Astrocyte of the cerebellum (primary cell): ENCODE results near the gene SGIP1.

Experiments
- DNase-seq: peaks from one replicate; pipeline ENCODE4 v3.0.0-alpha.2; 2011; ENCODE audit warnings: low read depth
- H3K4me3 ChIP-seq: 2 replicates; pipeline ENCODE4 v1.5.1; 2011; ENCODE audit warnings: mild to moderate bottlenecking, low read depth, low read length, moderate library complexity
- in situ Hi-C: cut with HindIII; loops from 2 replicates; pipeline ENCODE4 v1.10.0; 2017; ENCODE audit warnings: low sequenced_read_pairs
- TF ChIP-seq, protein P1 (sequence below): IDR thresholded peaks from 2 replicates; pipeline ENCODE4 v1.5.1; 2012; ENCODE audit warnings: low read length, low read depth, moderate library complexity, mild to moderate bottlenecking; ENCODE audit errors: missing control alignments

The SGIP1 gene, protein sequence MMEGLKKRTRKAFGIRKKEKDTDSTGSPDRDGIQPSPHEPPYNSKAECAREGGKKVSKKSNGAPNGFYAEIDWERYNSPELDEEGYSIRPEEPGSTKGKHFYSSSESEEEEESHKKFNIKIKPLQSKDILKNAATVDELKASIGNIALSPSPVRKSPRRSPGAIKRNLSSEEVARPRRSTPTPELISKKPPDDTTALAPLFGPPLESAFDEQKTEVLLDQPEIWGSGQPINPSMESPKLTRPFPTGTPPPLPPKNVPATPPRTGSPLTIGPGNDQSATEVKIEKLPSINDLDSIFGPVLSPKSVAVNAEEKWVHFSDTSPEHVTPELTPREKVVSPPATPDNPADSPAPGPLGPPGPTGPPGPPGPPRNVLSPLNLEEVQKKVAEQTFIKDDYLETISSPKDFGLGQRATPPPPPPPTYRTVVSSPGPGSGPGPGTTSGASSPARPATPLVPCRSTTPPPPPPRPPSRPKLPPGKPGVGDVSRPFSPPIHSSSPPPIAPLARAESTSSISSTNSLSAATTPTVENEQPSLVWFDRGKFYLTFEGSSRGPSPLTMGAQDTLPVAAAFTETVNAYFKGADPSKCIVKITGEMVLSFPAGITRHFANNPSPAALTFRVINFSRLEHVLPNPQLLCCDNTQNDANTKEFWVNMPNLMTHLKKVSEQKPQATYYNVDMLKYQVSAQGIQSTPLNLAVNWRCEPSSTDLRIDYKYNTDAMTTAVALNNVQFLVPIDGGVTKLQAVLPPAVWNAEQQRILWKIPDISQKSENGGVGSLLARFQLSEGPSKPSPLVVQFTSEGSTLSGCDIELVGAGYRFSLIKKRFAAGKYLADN

DNA sequence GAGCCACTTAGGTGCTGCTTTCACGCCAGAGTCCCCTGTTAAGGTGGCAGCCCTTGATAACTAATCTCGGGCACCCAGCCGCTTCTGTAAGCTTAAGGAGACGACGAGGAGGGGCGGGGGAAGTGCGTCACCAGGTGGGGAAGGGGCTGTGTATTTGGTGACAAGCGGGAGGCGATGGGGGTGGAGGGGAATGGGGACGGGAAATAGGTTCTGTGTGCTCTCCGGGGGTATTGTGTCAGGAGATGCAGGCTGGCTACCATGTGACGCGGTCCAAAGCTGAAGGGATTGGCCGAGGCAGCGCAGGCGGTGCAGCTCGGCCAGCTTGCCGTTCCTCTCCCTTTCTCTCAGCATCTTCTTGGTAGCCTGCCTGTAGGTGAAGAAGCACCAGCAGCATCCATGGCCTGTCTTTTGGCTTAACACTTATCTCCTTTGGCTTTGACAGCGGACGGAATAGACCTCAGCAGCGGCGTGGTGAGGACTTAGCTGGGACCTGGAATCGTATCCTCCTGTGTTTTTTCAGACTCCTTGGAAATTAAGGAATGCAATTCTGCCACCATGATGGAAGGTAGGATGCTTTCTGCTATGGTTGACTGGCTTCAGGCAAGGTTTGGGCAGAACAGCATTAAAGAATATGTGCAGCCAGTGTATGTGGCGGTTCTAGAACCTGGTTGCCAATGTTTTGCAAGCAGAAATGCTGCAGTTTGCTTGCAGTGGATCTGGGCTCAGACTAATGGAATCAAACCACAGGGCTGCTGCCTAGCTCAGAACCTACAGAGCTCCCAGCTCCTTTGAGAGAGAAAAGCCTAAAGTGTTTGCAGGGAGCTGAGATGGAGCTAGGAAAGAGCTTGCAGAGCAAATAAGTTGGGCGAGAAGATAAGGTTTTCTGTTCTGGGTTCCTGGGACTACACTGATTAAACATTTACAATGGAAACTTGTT lies at the start of gene SGIP1:
Gene SGIP1, plus strand, starts transcription at position 350 of the 937 bp plus-strand sequence. Its CDS starts 206 bp downstream, at position 556.
- TF ChIP-seq, protein P1, sequence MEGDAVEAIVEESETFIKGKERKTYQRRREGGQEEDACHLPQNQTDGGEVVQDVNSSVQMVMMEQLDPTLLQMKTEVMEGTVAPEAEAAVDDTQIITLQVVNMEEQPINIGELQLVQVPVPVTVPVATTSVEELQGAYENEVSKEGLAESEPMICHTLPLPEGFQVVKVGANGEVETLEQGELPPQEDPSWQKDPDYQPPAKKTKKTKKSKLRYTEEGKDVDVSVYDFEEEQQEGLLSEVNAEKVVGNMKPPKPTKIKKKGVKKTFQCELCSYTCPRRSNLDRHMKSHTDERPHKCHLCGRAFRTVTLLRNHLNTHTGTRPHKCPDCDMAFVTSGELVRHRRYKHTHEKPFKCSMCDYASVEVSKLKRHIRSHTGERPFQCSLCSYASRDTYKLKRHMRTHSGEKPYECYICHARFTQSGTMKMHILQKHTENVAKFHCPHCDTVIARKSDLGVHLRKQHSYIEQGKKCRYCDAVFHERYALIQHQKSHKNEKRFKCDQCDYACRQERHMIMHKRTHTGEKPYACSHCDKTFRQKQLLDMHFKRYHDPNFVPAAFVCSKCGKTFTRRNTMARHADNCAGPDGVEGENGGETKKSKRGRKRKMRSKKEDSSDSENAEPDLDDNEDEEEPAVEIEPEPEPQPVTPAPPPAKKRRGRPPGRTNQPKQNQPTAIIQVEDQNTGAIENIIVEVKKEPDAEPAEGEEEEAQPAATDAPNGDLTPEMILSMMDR = no peak
- in situ Hi-C loops = no loop called here
- H3K4me3 ChIP-seq = peak within 1 kb of the TSS; percentile 48
- no peak for DNase-seq

DNA sequence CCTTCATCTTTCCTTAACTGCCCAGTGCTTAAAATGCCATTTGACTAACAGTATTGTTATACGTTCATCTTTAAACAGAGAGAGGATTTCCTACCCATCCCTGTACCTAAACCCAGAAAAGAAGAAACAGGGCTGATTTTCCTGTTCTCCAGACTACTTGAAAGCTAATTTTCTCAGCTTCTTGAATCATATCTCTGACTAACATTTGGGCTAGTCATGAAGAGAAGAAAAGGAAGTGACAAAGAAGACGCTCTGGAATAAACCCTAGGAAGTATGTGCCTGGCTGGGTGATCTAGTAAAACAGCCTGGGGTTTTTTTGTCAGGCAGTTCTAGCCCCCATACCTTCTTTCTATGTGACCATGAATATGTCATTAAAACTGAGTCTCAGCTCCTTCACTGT lies 44.8 kb upstream of the SGIP1 start:
- in situ Hi-C loops = no loop called here
- no peak overlapping the region for H3K4me3 ChIP-seq
- TF ChIP-seq, protein P1 = no peak
- no peak for DNase-seq

DNA sequence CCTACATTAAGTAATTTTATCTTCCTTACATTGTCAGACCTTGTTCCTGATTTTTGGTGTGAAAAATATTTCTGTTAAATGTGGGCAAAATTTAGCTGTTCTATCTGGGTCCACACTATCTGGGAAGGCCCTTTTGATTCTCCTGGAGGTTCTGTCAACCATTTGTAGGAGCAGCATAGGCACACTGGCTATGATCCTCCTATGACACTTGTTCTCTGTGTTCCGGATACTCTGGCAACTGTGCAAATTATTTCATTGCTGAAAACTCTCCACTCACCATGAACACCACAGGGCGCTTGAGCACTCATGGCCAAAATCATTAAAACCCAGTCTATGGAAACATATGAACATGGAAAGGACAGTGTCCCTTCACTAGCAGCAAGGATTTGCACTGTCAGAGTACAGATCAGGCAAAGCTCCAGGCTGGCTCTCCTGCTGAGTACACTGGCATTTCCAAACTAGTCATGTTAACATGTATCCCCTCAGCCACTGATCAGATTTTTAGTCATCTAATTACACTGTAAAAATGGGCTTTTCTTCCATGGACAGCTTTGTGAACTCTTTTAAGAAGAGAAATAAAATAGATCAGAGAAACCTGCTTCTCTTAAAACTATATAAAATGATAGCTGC lies 43.9 kb upstream of the SGIP1 start:
- TF ChIP-seq, protein P1 = no peak
- no peak for DNase-seq
- in situ Hi-C loops = no loop called here
- no peak overlapping the region for H3K4me3 ChIP-seq

DNA sequence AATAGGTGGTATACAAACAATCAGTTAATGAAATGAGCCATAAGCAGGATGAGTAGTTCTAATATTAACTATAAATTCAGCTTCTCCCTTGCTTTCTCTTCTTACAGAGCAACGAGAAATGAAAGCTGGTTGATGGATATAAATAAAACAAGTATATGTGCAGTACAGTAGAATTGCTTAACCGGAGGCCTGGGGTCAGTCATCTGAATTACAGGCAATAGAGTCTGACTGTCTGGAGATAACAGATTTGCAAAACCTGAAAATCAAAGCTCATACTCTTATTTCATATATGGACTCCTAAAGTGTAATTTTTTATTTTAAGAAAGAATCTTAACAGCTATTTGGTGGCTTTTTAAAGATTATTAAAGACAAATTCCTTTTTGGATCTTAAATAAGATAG lies 43.1 kb upstream of the SGIP1 start:
- DNase-seq = no peak
- H3K4me3 ChIP-seq = no peak overlapping the region
- TF ChIP-seq, protein P1 = no peak
- in situ Hi-C loops = no loop called here

DNA sequence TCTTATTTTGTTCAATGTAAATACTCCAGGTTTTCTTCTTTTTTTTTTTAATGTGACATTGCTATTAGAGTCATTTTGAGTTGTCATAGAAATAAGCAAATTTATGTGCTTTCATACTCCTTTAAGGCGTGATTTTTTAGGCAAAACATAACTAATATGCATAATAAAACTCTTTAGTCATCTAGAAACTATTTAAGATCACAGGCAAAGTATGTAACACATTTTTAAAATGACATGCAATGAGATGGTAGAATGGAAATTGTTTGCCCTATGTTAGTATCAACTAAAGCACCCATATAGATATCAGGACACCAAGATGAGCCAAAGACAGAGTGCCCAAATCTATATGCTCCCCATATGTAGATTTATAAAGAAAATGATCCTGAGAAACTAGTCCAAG lies 41.5 kb upstream of the SGIP1 start:
- in situ Hi-C loops = no loop called here
- H3K4me3 ChIP-seq = no peak overlapping the region
- TF ChIP-seq, protein P1 = no peak
- no peak for DNase-seq

DNA sequence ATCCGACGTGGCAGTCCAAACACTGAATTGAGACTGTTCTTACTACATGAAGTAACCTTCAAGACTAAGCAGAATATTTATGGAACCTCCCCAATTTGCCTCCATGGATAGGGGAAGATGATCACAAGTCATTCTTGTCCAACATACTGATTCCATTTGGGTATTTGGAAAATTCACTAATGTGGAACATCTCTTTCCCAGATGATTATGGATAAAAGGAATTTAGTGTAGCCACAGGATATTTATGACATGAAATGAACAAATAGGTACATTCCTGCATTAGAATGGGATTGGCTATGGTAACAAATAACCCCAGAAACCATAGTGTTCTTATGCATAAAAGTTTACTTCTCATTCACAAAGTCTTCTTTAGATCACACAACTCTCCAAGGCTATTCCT lies 40.2 kb upstream of the SGIP1 start:
- in situ Hi-C loops = no loop called here
- TF ChIP-seq, protein P1 = no peak
- DNase-seq = no peak
- H3K4me3 ChIP-seq = no peak overlapping the region
